ENCODE results near the gene DOK7. TPM values are rescaled to one million over a fixed set of nuclear protein-coding genes. Genes with fewer than 3 reads are reported as not detected.

The DOK7 gene
- polyA plus RNA-seq, 1 experiment = not detected

DNA sequence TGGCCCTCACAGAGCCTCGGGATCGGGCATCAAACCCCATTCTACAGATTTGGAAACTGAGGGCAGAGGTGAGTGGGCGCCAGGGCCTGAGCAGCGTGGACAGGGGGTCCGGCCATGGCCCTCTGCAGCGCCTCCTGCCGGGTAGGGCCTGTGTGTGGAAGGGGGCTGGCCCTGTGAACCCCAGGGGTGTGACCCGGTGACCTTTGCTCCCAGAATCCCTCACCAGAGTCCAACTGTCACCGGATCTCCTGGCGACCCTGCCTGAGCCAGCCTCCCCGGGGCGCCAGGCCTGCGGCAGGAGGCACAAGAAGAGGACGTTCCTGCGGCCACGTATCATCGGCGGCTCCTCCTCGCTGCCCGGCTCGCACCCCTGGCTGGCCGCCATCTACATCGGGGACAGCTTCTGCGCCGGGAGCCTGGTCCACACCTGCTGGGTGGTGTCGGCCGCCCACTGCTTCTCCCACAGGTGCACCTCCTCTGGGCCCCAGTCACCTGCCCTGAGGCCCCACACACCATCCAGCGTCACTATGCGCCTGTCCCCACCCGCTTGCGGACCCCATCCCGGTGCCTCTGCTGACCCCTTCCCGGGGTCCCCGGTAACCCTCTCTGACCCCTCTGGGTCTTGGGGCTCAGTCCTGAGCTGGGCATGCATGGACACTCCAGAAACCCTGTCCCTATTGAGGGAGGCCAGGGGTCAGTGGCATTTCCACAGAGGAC is 17.1 kb upstream of the DOK7 start:
- TF ChIP-seq, protein P1, sequence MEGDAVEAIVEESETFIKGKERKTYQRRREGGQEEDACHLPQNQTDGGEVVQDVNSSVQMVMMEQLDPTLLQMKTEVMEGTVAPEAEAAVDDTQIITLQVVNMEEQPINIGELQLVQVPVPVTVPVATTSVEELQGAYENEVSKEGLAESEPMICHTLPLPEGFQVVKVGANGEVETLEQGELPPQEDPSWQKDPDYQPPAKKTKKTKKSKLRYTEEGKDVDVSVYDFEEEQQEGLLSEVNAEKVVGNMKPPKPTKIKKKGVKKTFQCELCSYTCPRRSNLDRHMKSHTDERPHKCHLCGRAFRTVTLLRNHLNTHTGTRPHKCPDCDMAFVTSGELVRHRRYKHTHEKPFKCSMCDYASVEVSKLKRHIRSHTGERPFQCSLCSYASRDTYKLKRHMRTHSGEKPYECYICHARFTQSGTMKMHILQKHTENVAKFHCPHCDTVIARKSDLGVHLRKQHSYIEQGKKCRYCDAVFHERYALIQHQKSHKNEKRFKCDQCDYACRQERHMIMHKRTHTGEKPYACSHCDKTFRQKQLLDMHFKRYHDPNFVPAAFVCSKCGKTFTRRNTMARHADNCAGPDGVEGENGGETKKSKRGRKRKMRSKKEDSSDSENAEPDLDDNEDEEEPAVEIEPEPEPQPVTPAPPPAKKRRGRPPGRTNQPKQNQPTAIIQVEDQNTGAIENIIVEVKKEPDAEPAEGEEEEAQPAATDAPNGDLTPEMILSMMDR (IDR thresholded peaks at IDR 0.05; ENCODE audit: insufficient read depth, low read depth, low read length) = no peak
- Histone ChIP-seq H3K36me3 (ENCODE audit: control insufficient read depth, insufficient read depth, low read length) (no peaks in the 10 kb centered on the region), H3K27me3 (ENCODE audit: control insufficient read depth, insufficient read depth, low read length) (no peaks in the 10 kb centered on the region), H3K4me3 (ENCODE audit: low read depth, low read length) (no peak overlapping the region)
- DNase-seq (ENCODE audit: low read depth) = no peak
- CTCF ChIA-PET = interaction anchor here (0.6 to 11.9 kb wide), 2 partner anchors 53 to 101 kb away, joined by 3 to 154 read pairs; no protein-coding TSS in a partner anchor
- POLR2A ChIA-PET = no interaction called here

DNA sequence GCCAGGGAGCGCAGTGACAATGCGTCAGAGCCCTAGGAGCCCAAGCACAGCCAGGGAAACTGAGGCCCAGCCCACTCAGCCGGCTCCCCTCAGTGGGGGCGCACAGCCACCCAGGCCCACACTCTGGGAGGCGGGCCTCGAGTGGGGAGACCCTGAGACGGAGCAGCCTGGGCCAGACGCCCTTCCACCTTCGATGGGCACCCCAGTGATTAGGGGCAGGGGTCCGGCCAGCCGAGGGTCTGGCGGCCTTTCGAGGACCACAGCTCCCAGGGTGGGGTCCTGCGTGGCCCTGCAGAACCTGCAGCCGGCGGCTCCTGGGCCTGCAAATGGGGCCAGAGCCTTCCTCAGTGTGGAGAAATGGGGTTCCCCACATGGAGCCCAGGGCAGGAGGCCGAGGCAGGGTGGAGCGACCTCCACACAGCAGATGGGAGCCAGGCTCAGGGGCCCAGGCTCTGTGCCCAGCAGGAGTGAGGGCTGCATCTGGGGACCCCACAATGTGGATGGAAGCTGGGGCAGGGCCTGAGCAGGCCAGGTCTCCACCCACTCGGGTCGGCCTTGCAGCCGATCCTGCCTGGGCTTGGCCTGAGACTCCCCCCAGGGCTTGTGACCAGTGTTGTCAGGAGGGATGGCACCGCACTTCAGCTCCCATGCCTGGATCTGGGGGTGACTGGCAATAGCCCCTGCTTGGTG is 16.3 kb upstream of the DOK7 start:
- DNase-seq (ENCODE audit: low read depth) = no peak
- ChIA-PET CTCF (interaction anchor here (1.1 kb wide), 1 partner anchor 100 kb away, joined by 3 read pairs; no protein-coding TSS in a partner anchor), POLR2A (no interaction called here)
- H3K36me3 ChIP-seq (ENCODE audit: control insufficient read depth, insufficient read depth, low read length) = no peaks in the 10 kb centered on the region
- TF ChIP-seq, protein P1 (IDR thresholded peaks at IDR 0.05; ENCODE audit: insufficient read depth, low read depth, low read length) = no peak
- no peak overlapping the region for H3K4me3 ChIP-seq (ENCODE audit: low read depth, low read length)
- H3K27me3 ChIP-seq (ENCODE audit: control insufficient read depth, insufficient read depth, low read length) = no peaks in the 10 kb centered on the region

DNA sequence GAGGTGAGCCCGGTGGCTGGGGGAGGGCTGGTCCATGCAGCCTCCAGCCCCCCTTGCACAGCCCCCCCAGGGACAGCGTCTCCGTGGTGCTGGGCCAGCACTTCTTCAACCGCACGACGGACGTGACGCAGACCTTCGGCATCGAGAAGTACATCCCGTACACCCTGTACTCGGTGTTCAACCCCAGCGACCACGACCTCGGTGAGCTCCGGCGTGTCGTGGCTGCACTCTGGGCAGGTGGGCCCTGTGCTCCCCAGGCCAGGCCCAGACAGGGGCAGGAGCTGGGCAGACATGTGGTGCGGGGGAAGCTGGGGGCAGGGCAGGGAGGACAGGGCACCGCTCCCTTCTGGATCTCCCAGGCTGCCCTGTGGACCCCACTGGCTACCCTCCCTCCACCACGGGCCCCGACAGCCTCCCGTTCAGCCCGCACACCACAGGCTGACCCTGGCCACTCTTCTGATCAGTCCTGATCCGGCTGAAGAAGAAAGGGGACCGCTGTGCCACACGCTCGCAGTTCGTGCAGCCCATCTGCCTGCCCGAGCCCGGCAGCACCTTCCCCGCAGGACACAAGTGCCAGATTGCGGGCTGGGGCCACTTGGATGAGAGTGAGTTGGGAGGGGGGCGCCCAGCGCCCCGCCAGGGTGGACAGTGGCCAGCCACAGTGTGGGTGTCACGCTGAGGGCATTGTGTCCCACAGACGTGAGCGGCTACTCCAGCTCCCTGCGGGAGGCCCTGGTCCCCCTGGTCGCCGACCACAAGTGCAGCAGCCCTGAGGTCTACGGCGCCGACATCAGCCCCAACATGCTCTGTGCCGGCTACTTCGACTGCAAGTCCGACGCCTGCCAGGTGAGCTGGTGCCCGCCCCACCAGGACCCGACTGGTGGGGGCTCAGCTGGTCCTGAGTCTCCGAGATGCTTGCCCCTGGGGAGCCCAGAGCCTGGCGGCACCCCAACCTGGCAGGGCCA is 15.4 kb upstream of the DOK7 start:
- TF ChIP-seq, protein P1 (IDR thresholded peaks at IDR 0.05; ENCODE audit: insufficient read depth, low read depth, low read length) = no peak
- Histone ChIP-seq H3K4me3 (ENCODE audit: low read depth, low read length) (no peak overlapping the region), H3K27me3 (ENCODE audit: control insufficient read depth, insufficient read depth, low read length) (no peaks in the 10 kb centered on the region), H3K36me3 (ENCODE audit: control insufficient read depth, insufficient read depth, low read length) (no peaks in the 10 kb centered on the region)
- CTCF ChIA-PET = interaction anchor here (0.7 to 1.1 kb wide), 3 partner anchors 13 to 101 kb away, joined by 3 read pairs; no protein-coding TSS in a partner anchor
- DNase-seq (ENCODE audit: low read depth) = no peak
- POLR2A ChIA-PET = no interaction called here

DNA sequence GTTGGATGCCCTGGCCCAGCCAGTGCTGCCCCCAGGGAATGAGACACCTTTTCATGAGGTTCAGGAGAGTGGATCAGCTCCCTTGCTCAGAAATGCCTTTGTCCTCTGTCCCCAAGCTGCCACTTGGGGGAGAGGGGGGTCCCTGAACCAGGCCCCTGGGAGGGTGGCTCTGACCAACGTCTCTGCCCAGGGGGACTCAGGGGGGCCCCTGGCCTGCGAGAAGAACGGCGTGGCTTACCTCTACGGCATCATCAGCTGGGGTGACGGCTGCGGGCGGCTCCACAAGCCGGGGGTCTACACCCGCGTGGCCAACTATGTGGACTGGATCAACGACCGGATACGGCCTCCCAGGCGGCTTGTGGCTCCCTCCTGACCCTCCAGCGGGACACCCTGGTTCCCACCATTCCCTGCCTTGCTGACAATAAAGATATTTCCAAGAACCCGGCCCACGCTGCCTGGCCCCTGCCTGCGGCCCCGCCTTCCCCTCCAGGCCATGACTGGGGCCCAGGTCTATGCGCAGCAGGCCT is 14.0 kb upstream of the DOK7 start:
- DNase-seq (ENCODE audit: low read depth) = no peak
- H3K36me3 ChIP-seq (ENCODE audit: control insufficient read depth, insufficient read depth, low read length) = no peaks in the 10 kb centered on the region
- ChIA-PET POLR2A (no interaction called here), CTCF (no interaction called here)
- no peaks in the 10 kb centered on the region for H3K27me3 ChIP-seq (ENCODE audit: control insufficient read depth, insufficient read depth, low read length)
- H3K4me3 ChIP-seq (ENCODE audit: low read depth, low read length) = no peak overlapping the region
- TF ChIP-seq, protein P1 (IDR thresholded peaks at IDR 0.05; ENCODE audit: insufficient read depth, low read depth, low read length) = no peak

Data from BJ (cell line).